ENCODE measurements around the gene HDDC3. TPM values are rescaled to one million over a fixed set of nuclear protein-coding genes. Genes with fewer than 3 reads are reported as not detected.

The HDDC3 gene
- 10.4 TPM for polyA plus RNA-seq (ENCODE audit: insufficient read length)

- peak; percentile 91 for DNase-seq
These were observed at the start of gene HDDC3 for GRCh38 chr15:90931828-90932659. TSS of gene HDDC3 (minus strand) at chr15:90932549. CDS start at chr15:90932540, 9 bp downstream.

DNA sequence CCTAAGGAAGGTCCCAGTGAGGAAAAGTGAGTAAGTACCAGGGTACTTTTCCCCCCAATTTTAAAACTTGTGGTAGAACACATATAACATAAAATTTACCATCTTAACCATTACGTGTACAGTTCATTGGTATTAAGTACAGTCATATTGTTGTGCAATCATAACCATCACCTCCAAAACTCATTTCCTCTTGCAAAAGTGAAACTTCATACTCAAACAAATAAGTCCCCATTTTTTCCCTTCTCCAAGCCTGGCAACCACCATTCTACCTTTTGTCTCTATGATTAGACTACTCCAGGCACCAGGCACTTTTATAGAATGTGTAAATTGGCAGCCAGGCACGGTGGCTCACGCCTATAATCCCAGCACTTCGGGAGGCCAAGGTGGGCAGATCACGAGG is 49.8 kb upstream of the HDDC3 start:
- DNase-seq, result no peak

DNA sequence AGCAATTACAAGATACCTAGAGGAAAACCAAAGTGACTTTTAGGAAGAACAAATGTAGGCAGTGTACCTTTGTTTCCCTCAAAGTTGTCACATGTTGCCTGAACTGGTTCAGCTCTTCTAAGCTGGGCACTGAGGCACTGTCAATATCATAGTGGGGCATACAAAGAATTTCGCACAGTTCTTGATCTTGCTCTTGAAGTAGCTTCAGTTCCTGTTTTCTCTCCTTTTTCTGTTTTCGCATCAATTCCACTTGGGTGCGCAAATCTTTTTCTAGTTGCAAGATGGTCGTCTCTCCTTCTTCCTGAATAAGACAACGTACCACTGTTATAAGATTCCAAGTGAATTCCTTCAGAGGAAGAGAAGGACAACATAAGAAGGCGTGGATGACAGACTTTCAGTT is 49.3 kb upstream of the HDDC3 start:
- no peak for DNase-seq

- no peak for DNase-seq
These were observed 47.2 kb upstream of the HDDC3 start for GRCh38 chr15:90979582-90979981.

DNA sequence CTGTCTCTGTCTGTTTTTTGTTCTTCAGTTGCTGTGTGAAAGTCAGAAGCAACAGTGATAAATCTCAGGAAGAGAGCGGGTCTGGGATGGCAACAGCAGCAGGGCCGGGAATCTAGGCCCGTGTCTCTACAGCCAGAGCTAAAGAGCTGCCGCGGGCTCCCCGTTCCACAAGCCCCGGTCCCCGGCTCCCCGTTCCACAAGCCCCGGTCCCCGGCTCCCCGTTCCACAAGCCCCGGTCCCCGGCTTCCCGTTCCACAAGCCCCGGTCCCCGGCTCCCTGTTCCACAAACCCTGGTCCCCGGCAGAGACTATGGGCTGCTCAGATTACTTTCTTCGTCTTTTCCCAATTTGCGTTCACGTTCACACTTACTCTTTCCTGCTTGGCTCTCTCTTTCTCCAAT is 41.9 kb upstream of the HDDC3 start:
- no peak for DNase-seq

DNA sequence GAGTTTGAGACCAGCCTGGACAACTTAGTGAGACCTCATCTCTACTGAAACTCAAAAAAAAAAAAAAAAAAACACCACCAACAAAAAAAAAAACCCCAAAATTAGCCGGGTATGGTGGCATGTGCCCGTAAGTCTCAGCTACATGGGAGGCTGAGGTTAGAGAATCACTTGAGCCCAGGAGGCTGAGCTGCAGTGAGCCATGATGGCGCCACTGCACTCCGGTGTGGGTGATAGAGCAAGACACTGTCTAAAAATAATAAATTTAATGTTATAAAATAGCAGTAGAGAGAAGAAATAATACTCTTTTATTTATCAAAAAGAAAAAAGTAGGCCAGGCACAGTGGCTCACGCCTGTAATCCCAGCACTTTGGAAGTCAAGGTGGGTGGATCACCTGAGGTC is 39.8 kb upstream of the HDDC3 start:
- DNase-seq, result no peak

DNA sequence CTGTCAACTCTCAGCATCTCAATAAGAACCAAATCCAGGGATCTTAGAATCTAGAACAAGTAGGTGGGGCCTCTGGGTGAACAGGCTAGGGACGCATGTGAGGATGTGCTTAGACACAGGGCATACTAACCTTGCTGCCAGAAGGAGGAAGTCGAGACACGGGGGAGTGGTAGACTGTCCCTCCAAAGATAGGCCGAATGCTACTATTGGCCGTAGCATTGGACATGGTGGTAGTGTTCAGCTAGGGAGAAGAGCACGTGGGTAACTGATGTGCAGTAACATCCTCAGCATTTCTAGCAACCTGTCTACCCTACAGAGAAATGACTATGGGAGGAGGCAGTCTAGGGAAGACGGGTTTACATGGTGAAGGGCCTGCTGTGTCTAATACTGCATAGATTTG is 37.9 kb upstream of the HDDC3 start:
- DNase-seq, result no peak

DNA sequence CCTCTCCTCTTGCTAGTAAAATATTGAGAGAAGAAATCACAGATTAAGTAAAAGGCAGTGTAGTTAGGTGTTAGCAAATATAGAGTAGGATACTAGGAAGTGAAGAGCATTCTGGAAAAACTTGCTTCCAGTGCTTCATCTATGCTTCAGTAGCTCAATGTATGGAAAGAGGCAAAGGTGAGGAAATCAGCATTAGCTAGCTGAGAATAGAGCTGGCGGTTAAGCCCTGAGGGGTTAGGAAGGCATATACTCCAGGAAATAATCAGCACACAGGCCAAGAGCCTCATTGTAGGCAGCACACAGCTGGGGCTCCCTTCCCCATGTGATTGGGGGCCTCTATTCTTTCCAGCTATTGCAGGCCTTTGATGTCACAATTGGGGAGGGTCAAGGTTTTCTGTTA is 36.1 kb upstream of the HDDC3 start:
- no peak for DNase-seq

DNA sequence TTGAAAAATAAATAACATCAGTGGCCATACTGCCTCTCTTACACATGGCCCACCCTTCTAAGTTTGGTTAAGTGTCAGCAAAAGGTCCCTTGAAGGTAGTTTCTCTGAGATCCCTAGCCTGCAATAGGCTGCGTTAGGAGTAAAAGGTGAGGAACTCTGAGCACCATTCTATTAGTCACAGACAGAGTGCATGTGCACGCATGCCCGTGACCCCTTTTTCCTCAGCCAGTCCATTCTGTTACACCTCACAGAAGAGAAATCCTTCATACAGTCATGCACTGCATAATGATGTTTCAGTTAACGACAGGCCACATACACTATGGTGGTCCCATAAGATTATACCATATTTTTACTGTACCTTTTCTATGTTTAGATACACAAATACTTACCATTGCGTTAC is 34.9 kb upstream of the HDDC3 start:
- no peak for DNase-seq

- DNase-seq, result no peak
These were observed 33.9 kb upstream of the HDDC3 start for GRCh38 chr15:90966262-90966661.

- no peak for DNase-seq
These were observed 29.7 kb upstream of the HDDC3 start for GRCh38 chr15:90962021-90962420.

DNA sequence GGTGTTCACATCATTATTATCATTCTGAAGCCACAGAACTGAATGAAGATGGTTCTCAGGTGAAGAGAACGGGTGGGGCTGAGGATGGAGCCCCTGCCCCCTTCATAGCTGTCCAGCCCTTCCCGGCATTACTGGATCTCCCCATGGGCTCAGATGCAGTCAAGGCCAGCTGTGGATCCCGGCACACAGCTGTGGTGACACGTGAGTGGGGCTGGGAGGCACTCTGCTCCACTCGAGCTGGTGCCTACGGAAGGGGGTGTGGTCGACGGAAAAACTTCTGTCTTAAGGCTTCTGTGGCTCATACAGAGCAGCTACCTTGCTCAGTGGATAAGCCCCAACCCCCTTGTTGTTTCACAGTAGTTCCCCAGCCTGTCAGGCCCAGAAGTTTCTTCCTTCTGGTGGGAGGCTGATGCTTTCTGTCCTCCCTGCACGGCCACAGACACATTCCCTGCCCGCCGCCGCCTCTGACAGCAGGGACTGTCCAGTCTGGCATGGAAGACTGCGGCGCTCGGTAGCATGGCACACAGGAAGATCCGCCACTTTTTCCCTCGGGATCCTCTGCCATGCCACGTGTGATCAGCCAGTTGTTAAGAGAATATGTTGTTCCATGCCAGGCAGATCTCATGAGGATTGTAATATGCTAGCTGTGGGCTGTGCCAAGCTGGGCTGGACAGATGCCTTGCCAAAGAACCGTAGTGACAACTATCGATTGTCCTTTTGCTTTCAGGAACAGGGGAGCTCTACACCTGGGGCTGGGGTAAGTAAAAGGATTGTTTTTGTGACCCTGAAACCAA is 28.1 kb upstream of the HDDC3 start:
- no peak for DNase-seq

- DNase-seq, result peak; percentile 54
These were observed 27.5 kb upstream of the HDDC3 start for GRCh38 chr15:90959894-90960293.

- no peak for DNase-seq
These were observed 26.8 kb upstream of the HDDC3 start for GRCh38 chr15:90959028-90959595.

GRCh38 chr15:90957791-90958190 is 25.4 kb upstream of the HDDC3 start:
- no peak for DNase-seq

DNA sequence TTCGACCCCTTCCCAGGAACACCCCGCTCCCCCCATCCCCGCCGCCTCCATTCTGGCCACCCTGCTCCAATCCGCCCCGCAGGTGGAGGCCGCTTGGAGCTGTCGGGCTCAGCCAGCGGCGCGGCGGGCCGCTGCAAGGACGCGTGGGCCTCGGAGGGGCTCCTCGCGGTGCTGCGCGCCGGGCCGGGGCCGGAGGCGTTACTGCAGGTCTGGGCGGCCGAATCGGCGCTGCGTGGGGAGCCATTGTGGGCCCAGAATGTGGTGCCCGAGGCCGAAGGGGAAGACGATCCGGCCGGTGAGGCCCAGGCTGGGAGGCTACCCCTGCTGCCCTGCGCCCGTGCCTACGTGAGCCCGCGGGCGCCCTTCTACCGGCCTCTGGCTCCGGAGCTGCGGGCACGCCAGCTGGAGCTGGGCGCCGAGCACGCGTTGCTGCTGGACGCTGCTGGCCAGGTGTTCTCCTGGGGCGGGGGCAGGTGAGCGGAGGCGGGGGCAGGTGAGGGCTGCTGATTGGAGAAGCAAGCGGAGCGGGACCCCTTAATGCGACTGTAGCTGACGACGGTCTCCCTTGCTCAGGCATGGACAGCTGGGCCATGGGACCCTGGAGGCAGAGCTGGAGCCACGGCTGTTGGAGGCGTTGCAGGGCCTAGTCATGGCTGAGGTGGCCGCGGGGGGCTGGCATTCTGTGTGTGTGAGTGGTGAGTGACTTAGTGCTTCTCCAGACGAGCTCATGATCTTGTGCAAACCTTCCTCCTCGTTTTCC is 24.9 kb upstream of the HDDC3 start:
- no peak for DNase-seq

GRCh38 chr15:90956274-90957030 is 24.1 kb upstream of the HDDC3 start:
- peak; percentile 82 for DNase-seq

DNA sequence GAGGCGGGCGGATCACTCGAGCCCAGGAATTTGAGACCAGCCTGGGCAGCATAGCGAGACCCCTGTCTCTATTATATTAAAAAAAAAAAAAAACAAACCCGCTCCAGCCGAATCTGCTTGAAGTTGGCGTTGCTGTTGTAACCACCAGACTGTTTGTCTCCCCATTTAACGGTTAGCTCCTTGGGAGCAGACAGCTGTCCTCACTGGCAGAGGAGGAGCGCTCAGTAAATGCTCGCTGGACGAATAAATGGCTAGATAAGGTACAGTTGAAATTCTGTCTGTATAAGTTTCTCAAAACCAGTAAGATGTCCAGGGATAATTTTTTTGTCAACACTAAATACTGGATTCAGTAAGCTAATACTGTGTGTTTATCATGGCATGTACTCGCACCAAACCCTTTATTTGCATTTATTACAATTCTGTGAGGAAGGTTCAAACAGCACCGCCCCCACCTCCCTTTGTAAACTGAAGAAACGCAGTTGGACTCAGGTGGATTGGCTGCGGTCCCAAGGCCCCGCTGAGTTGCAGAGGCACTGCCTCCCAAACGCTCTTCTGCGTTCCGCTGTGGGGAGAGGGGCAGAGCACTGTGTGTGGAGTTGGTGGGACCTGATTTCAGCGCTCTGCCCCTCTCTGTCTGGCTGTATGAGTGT is 23.4 kb upstream of the HDDC3 start:
- no peak for DNase-seq

- peak; percentile 94 for DNase-seq
These were observed 22.6 kb upstream of the HDDC3 start, which contains the start of gene RCCD1 for GRCh38 chr15:90954712-90955623. TSS of gene RCCD1 (plus strand) at chr15:90954884. CDS start at chr15:90956735, 1,851 bp downstream.
